Raji (cell line): Measurements from ENCODE around the gene LXN.

Experiments used
- POLR2A ChIP-seq: IDR thresholded peaks from 2 replicates; pipeline ENCODE4 v1.6.1; 2011; ENCODE audit warnings: low read depth, low read length, control low read depth; ENCODE audit not compliant: insufficient read depth

Gene LXN

DNA sequence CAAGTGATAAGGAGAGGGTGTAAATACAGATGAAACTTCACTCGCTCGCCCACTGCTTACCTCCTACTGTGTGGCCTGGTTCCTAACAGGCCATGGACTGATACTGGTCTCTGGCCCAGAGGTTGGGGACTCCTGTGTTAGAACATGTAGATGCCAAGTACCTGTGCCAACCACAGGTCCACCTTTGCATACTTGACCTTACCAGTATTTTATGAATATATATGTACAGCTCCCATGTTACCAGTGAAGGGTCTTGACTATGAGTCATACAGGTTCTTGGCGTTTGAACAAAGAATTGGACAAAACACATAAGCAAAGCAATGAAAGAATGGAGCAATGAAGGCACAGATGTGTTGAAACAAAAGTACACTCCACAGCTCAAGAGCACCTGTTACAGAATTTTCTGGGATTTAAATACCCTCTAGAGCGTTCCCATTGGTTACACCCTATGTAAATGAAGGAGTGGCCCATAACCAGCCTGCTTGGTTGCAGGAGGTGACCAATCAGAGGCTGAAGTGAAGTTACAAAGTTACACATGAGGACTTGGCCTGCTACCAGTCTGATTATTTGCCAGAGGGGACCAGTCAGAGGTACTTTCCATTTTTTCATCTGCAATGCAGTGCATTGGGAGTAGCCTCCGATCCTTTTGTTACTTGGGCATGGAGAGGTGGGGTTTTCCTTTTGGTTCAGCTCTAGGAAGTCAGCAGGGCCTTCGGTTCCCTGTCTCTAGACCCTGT, 29.8 kb downstream of the LXN start:
- no peak for TF ChIP-seq POLR2A

DNA sequence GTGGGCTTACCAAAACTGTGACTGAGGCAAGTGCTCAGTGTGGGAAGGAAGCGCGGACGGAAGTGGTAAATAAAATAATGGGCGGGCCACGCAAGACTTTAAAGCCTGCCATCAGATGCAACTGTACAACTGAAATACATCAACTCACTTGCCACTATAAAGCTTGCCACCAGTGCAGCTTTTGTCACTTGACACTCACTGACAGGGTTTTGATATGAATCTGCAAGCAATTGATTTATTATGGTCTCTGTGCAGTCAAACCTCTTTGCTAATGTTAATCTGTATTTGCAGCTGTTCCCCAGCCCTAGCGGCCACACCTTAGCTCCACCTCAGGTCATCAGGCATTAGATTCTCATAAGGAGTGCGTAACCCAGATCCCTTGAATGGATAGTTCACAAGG, 30.4 kb downstream of the LXN start:
- no peak for TF ChIP-seq POLR2A

DNA sequence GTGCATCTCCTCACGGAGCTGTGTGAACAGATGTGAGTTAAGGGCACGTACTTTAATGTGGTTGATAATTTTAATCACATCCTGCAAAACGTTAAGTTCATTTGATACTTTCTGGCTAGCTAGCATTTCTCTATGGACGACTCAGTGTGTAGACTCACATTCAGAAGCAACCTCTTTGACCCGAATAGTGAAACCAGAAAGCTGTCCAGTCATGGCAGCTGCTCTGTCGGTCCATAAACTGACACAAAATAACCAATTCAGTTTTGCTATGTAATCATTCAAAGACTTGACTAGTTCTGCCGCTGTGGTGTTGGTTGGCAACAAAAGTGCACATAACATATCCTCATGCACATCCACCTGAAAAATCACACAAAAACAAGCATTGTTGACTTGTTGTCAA, 31.8 kb downstream of the LXN start:
- TF ChIP-seq POLR2A = no peak

GRCh38 chr3:158631981-158632380, 40.5 kb downstream of the LXN start:
- no peak for TF ChIP-seq POLR2A

GRCh38 chr3:158625881-158626280, 46.6 kb downstream of the LXN start:
- TF ChIP-seq POLR2A = no peak

- TF ChIP-seq POLR2A = no peak
Measured at GRCh38 chr3:158617982-158618875, 54.2 kb downstream of the LXN start.
